Adipose tissue (tissue), 3 donors: Measurements from ENCODE around the gene ING4. TPM values are rescaled to one million over a fixed set of nuclear protein-coding genes. Genes with fewer than 3 reads are reported as not detected.
A peak's percentile ranks its signal among the peaks of the same experiment; 100 is the strongest.

Source experiments
- H3K27ac ChIP-seq: one replicate; pipeline ENCODE4 v1.5.1; 2013; ENCODE audit warnings: low read depth, low read length
- WGBS, 3 donors: extraction: QIAGEN DNeasy Blood & Tissue Kit; methylation state at CpG; one replicate each; pipeline ENCODE4 v1.1.7; 2013; 5-methylcytosine and 5-hydroxymethylcytosine counted together
- polyA plus RNA-seq, 3 donors: library from polyadenylated mRNA; stranded (reverse); fragments of 200-250 nt; gene quantifications; one replicate each; pipeline ENCODE4 v1.2.3, GENCODE V29; 2013
- donor health status: healthy with polysubstance abuse.
- donor health status: Bipolar disorder and iron deficiency.
- donor health status: healthy.

ING4 gene
- polyA plus RNA-seq, 3 donors: 23.2 to 28.7 (median 25.2) TPM

DNA sequence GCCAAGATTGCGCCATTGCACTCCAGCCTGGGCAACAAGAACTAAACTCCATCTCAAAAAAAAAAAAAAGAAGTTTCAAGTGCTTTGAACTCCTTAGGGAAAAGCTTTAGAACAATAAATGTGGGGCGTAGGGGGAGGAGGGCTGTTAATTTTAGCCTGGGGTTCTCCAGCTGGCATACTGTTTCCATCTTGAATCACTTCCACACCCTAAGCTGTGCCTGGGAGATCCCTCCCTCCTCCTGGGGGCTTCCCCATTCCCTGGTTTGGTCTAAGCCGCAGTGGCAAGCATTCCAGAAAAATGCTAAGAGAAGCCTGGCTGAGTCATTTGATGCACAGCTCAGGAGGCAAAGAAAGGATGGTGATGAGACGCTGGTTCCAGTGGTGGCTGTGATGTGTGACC lies 28.6 kb upstream of the ING4 start:
- no peak overlapping the region for H3K27ac ChIP-seq
- WGBS, 3 donors: 76 to 89% (median 77%) methylated on average over 4 of the region's 4 CpGs

- peak within 1 kb of the TSS; percentile 84 for H3K27ac ChIP-seq
- WGBS, 3 donors: 0% methylated on average over 52 to 72 of the region's 72 CpGs
Observed at GRCh38 chr12:6688999-6689882, 26.3 kb upstream of the ING4 start, which contains the start of gene ZNF384. TSS of gene ZNF384 (minus strand) at chr12:6689375. CDS start at chr12:6679520, 9,855 bp downstream.

- H3K27ac ChIP-seq: peak overlapping the region; percentile 84
Observed at GRCh38 chr12:6688543-6688998, 25.7 kb upstream of the ING4 start.

DNA sequence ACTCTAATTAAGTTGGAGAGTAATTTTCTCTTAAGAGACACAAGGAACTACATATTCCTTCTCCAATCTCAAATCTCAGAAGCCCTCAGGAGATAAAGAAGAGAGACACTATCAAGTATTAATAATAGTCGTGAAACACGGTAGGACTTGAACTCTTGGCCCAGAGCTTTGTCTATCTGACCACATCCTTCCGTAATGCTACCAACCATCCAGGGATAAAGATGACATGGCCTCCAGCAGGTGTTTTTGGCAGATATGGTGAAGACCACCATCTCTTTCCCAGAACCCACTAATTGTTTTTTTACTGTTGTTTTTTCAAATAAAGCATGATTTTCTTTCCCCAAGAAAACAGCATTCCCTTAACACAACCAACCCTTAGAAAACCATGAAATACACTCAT lies 22.9 kb upstream of the ING4 start:
- no peak overlapping the region for H3K27ac ChIP-seq
- WGBS, 3 donors: 63 to 71% (median 66%) methylated on average over 3 of the region's 3 CpGs

More at GRCh38 chr12:6688543-6688998, 25.7 kb upstream of the ING4 start:
- 0 to 1% (median 1%) methylated on average over 12 to 13 of the region's 13 CpGs for WGBS, 3 donors

- 58 to 61% (median 61%) methylated on average over 6 of the region's 6 CpGs for WGBS, 3 donors
- H3K27ac ChIP-seq: no peak overlapping the region
Observed at GRCh38 chr12:6684609-6685008, 21.7 kb upstream of the ING4 start.

DNA sequence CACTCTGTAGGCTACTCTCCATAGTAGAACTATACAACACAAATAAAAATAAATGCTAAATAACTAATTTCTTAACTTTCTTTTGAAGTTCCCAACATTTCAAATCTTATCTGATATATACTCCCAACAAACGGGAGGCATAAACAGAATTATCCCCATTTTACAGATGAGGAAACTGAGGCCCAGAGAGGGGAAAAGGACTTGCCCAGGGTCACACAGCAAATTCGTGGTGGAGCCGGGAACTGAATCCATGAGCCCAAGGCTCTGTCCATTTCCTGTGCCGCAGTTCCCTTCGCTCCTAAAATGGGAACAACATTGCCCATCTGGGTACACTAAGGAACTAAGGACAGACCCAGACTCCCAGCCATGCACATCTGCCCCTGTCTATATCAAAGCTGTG lies 14.0 kb upstream of the ING4 start:
- 90 to 96% (median 96%) methylated on average over 5 of the region's 5 CpGs for WGBS, 3 donors
- H3K27ac ChIP-seq: no peak overlapping the region

- whole genome bisulfite sequencing, 3 donors: 86 to 94% (median 93%) methylated on average over 17 to 18 of the region's 18 CpGs
- H3K27ac ChIP-seq: no peak overlapping the region
Observed at GRCh38 chr12:6672143-6672542, 9.2 kb upstream of the ING4 start.

DNA sequence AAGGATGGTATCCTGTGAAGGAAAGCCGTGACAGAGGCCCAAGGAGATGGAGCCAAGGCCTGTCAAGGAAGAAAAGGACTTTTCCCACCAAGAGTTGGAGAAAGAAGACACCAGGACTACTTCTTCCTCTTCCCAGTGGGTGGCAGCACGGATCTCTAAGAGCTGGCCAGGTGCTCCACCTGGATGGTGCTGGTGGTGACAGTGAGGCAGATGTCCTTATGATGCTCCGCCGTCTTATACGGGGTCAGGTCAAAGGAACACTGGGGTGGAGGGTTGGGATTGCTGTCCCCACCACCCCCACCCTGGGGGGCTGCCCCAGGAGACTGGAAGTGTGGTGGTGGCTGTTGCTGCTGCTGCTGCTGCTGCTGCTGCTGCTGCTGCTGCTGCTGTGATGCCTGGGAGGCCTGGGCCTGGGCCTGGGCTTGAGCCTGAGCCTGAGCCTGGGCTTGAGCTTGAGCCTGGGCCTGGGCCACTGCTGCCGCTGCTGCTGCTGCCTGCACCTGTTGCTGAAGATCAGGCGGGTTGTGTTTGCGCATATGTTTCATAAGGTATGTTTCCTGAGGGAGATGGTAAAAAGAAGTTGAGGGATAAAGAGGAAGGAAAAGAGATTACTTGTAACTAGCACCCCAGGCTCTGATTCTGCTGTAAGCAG lies 4.8 kb upstream of the ING4 start:
- 62 to 80% (median 70%) methylated on average over 8 of the region's 8 CpGs for WGBS, 3 donors
- no peak overlapping the region for H3K27ac ChIP-seq

DNA sequence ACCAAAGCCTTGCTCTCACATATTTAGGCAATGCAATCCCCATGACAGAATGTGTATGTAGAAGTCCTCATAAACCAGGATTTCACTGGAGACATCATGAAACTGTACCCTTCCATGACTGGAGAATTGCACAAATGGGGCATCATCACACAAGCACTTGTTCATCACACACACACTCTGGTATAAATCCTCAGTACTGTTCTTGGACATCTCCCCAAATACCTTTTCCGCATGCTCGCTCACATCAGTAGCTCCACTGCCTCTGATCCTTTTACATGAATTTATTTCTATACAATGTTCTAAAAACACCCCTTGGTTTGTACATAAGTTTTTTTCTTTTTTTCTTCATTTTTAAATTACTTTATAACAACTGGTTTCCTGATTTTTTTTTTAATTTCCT lies 3.3 kb upstream of the ING4 start:
- H3K27ac ChIP-seq: no peak overlapping the region
- WGBS, 3 donors: 96 to 100% (median 98%) methylated on average over 2 of the region's 2 CpGs

DNA sequence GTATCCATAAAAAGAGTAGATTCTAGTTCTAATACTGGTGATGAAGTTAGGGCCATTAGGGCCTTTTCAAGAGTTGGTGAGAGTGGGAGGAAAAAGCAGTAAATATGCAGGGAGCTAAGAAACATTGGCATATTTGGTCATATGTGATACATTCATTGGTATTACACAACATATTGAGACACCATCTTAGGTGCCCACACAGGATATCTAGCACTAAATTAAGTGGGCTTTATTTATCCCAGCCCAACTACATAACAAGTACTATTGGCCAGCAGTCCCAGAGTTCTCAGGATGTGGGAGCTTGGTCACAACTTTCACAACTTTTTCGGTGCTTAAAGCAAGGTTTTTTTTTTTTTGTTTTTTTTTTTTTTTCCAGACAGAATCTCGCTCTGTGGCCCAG lies 2.0 kb upstream of the ING4 start:
- no peak overlapping the region for H3K27ac ChIP-seq
- 61 to 82% (median 76%) methylated on average over 2 of the region's 2 CpGs for WGBS, 3 donors

DNA sequence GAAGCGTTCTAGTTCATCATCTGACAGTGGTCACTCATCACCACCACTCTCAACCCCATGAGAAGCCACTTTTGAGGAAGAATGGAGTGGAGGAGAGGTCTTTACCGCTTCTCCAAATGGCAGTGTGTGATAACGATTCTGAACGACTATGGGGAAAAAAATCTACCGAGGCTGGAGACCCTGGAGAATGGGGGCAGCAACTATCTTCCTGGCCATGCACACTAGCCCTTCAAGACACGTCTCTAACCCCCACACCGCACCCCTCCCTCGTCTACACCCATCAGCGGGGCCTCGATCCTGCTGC lies 365 bp downstream of the ING4 start:
- H3K27ac ChIP-seq: no peak overlapping the region
- WGBS, 3 donors: 0 to 1% (median 1%) methylated on average over 10 of the region's 10 CpGs

DNA sequence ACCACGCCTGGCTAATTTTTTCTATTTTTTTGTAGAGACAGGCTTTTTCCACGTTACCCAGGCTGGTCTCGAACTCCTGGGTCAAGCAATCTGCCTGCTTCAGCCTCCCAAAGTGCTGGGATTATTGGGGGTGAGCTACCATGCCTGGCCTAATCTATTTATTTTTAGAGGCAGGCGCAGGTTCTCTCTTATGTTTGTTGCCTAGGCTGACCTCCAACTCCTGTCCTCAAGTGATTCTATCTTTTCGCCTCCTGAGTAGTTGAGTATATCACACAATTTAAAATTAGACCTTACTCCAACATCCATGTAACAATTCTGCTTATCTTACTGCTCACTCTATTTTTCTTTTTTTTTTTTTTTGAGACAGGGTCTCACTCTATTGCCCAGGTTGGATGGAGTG lies 8.9 kb downstream of the ING4 start:
- H3K27ac ChIP-seq: no peak overlapping the region
- 92% methylated on average over 5 of the region's 5 CpGs for WGBS, 3 donors

- WGBS, 3 donors: 93 to 100% (median 95%) methylated on average over 1 of the region's 1 CpG
- no peak overlapping the region for H3K27ac ChIP-seq
Observed at GRCh38 chr12:6653342-6653741, 9.6 kb downstream of the ING4 start.

DNA sequence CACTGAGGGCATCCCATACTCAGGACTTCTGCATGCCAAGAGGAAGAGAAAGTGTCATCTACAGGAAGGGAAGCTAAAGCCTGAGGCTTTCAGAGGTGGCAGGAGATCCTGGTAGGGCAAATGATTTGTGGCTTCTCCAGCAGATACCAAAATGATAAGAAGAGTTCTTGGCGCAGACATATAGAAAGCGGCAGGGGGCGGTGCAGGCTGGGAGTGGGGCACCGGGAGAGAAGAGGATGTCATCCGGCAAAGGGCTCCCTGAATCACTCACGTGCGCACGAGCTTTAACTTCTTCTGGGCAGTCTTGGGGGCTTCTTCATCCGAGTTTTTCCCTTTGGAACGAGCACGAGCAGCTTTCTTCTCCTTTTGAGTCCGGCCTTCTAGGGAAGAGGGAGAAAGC lies 10.5 kb downstream of the ING4 start:
- WGBS, 3 donors: 84 to 89% (median 89%) methylated on average over 11 to 12 of the region's 12 CpGs
- no peak overlapping the region for H3K27ac ChIP-seq

- 81 to 95% (median 87%) methylated on average over 8 of the region's 8 CpGs for WGBS, 3 donors
- no peak overlapping the region for H3K27ac ChIP-seq
Observed at GRCh38 chr12:6650832-6651231, 12.1 kb downstream of the ING4 start.

DNA sequence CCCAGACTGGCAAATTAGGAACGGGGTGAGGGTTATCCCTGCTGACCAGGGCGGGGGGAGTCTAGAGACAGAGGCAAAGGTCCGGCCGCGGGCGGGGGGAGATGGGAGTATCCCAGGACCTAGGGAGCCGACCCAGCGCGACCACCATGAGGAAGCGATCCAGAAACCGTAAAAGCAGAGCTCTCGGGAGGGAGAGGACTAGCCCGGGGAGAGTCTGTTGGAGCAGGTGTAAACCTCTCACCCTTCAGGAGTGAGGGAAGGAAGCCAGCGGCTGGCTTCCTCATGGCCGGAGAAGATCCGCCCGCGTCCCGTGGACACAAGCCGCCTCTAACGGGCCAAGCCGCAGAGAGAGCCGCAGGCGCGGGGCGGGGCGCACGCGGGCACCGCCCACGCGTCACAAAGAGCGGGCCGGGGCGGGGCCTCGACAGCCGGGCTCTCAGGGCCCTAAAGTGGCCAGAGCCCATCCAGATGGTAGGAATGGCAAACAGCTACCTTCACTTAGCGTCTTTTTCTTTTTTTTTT lies 15.8 kb downstream of the ING4 start, which contains the start of gene ACRBP:
Gene ACRBP, minus strand, starts transcription at position 350 of the 522 bp plus-strand sequence. Its CDS starts 66 bp downstream, at position 284.
- WGBS, 3 donors: 2 to 4% (median 3%) methylated on average over 38 of the region's 38 CpGs
- no peak within 1 kb of the TSS for H3K27ac ChIP-seq

DNA sequence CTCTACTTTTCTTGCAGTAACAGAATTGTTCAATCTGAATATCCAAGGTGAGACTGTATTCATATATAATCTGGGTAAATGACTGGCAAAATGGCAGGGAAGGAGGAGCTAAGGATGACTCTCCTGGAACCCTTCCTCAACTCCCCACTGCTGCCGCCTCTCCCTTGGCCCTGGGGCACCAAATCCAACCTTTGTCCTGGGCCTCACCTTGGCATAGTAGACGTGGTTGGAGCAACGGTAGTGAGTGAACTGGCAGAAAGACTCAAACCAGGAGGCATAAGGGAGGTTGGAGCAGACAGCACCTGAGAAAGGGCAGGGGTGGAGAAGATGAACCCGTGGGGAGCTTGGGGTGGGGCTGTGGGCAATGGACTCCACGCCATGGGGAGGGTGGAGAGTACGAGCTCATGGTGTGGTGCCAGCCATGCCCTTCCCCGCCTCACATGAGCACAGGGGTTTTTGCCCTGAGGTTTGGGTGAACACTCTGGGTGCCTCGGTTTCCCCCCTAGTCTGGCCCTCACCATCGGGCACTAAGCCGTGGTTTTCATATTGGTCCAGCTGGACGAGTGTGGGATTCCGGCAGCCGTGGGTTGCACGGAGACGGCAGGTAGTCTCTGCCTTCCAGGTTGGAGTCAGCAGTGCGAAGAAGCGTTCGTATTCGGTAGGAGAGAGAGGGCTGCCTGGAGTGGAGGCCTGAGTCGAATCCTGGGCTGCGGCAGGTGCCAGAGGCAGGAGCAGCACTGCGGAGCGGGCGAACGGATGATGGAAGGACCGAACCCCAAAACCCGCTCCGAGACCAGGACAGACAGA lies 16.4 kb downstream of the ING4 start:
- no peak overlapping the region for H3K27ac ChIP-seq
- 52 to 67% (median 65%) methylated on average over 28 of the region's 28 CpGs for WGBS, 3 donors

DNA sequence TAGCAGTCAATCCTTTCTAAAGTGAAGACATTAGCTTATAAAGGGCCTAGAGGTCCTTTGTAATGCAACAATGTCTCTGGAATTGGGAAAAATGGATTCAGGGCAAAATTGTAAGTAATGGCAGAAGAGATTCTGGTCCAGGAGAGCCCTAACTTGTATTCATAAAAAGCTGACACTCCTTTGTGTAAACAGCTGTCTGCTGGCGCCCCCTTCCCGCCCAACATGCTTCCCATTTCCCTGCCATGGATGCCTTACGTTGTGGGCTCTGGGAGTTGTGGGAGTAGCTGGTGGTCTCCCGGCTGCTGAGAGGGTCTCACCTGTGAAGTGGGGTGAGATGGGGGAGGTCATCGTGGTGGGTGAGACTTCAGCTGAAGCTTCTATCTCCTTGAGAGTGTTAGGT lies 18.0 kb downstream of the ING4 start:
- WGBS, 3 donors: 34 to 43% (median 39%) methylated on average over 5 of the region's 5 CpGs
- no peak overlapping the region for H3K27ac ChIP-seq

- H3K27ac ChIP-seq: no peak overlapping the region
- 32 to 80% (median 41%) methylated on average over 6 of the region's 6 CpGs for WGBS, 3 donors
Observed at GRCh38 chr12:6644257-6644596, 18.7 kb downstream of the ING4 start.
